Lower leg skin (tissue), 4 donors: Measurements from ENCODE around the gene WFIKKN1. TPM values are rescaled to one million over a fixed set of nuclear protein-coding genes. Genes with fewer than 3 reads are reported as not detected.

Experiments used
- DNase-seq, 2 donors: peaks; one replicate each; pipeline ENCODE4 v3.0.0-alpha.2; 2019; ENCODE audit warnings: low spot score in 2 of 2
- H3K4me3 ChIP-seq: fragments of 200-600 bp; sonication (generic); 2 replicates; pipeline ENCODE4 v1.5.1; 2017; ENCODE audit warnings: mild to moderate bottlenecking, low read depth; ENCODE audit not compliant: poor library complexity, severe bottlenecking
- POLR2A ChIP-seq, 2 donors: fragments of 450-650 bp; IDR thresholded peaks; one replicate each; pipeline ENCODE4 v1.6.1; 2016 to 2017; ENCODE audit warnings: antibody characterized with exemption in 2 of 2, mild to moderate bottlenecking in 1 of 2, moderate library complexity in 1 of 2
- WGBS, 2 donors: methylation state at CpG; one replicate each; pipeline ENCODE4 v1.1.5; 2018; 5-methylcytosine and 5-hydroxymethylcytosine counted together
- intact Hi-C: fragments of 100-400 bp; cut with DNase I; formaldehyde crosslinking; loops from one replicate; pipeline ENCODE4 v1.15.0; 2023; ENCODE audit warnings: low total_unique reads
- total RNA-seq, 4 donors: library from RNA; depleted of rRNA; stranded (reverse); fragments of >200 nt; gene quantifications; one replicate each; pipeline ENCODE4 v1.1.0, GENCODE V29; 2016
- TF ChIP-seq, protein P1 (sequence below), 3 donors: fragments of 450-650 bp; IDR thresholded peaks; one replicate each; pipeline ENCODE4 v1.5.1; 2016; ENCODE audit warnings: antibody characterized with exemption in 3 of 3, mild to moderate bottlenecking in 3 of 3, moderate library complexity in 2 of 3

The WFIKKN1 gene
- total RNA-seq, 4 donors from 2014 or later, result 1.3 to 5.0 (median 2.8) TPM

- no peak overlapping the region for H3K4me3 ChIP-seq
- TF ChIP-seq POLR2A (IDR thresholded peaks at IDR 0.05), result no peak
- TF ChIP-seq, protein P1, sequence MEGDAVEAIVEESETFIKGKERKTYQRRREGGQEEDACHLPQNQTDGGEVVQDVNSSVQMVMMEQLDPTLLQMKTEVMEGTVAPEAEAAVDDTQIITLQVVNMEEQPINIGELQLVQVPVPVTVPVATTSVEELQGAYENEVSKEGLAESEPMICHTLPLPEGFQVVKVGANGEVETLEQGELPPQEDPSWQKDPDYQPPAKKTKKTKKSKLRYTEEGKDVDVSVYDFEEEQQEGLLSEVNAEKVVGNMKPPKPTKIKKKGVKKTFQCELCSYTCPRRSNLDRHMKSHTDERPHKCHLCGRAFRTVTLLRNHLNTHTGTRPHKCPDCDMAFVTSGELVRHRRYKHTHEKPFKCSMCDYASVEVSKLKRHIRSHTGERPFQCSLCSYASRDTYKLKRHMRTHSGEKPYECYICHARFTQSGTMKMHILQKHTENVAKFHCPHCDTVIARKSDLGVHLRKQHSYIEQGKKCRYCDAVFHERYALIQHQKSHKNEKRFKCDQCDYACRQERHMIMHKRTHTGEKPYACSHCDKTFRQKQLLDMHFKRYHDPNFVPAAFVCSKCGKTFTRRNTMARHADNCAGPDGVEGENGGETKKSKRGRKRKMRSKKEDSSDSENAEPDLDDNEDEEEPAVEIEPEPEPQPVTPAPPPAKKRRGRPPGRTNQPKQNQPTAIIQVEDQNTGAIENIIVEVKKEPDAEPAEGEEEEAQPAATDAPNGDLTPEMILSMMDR (IDR thresholded peaks at IDR 0.05), result no peak
- WGBS, 2 donors, result 89 to 94% methylated on average over 17 to 18 of the region's 21 CpGs
- DNase-seq, result no peak
- intact Hi-C loops, result loop anchor here (10.0 kb wide), 1 partner anchor 118 kb away; no protein-coding TSS in a partner anchor
Observed at GRCh38 chr16:662597-662996, 31.8 kb downstream of the WFIKKN1 start.

DNA sequence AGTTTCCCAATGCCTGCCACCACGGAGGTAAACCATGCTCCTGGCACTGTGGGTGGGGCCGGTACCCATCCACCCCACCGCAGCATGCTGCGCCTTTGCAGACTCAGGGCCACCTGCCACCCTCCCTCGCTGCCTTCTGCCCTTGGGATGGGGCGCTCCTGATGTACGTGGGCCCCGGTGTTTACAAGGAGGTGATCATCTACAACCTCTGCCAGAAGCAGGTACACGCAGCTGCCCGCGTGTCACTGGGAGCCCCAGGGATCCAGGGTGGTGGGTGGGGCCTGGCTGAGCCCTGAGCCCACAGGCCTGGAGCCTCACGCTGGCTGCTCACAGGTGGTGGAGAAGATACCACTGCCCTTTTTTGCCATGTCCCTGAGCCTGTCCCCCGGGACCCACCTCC, 35.8 kb downstream of the WFIKKN1 start:
- intact Hi-C loops, result loop anchor here (10.0 kb wide), 1 partner anchor 122 kb away; no protein-coding TSS in a partner anchor
- no peak overlapping the region for H3K4me3 ChIP-seq
- WGBS, 2 donors, result 66 to 72% methylated on average over 12 to 13 of the region's 13 CpGs
- DNase-seq, result no peak
- TF ChIP-seq POLR2A (IDR thresholded peaks at IDR 0.05), result no peak
- TF ChIP-seq, protein P1 (IDR thresholded peaks at IDR 0.05), result no peak

GRCh38 chr16:667113-667779, 36.5 kb downstream of the WFIKKN1 start:
- no peak for DNase-seq
- TF ChIP-seq, protein P1 (IDR thresholded peaks at IDR 0.05), result no peak
- no peak for TF ChIP-seq POLR2A (IDR thresholded peaks at IDR 0.05)
- 51 to 71% methylated on average over 14 to 20 of the region's 22 CpGs for WGBS, 2 donors
- H3K4me3 ChIP-seq, result no peak overlapping the region
- intact Hi-C loops, result loop anchor here (10.0 kb wide), 1 partner anchor 122 kb away; no protein-coding TSS in a partner anchor

GRCh38 chr16:667780-668518, 37.2 kb downstream of the WFIKKN1 start, which contains the start of gene RHOT2:
Gene RHOT2, plus strand, starts transcription at chr16:668132. Its CDS starts 68 bp downstream, at chr16:668200.
- TF ChIP-seq, protein P1 (IDR thresholded peaks at IDR 0.05), result no peak
- TF ChIP-seq POLR2A (IDR thresholded peaks at IDR 0.05), result no peak
- 0% methylated on average over 5 to 14 of the region's 78 CpGs for WGBS, 2 donors
- peak; percentile 86 to 98 for DNase-seq
- peak within 1 kb of the TSS; percentile 80 for H3K4me3 ChIP-seq
- intact Hi-C loops, result loop anchor here (10.0 kb wide), 1 partner anchor 123 kb away; no protein-coding TSS in a partner anchor

DNA sequence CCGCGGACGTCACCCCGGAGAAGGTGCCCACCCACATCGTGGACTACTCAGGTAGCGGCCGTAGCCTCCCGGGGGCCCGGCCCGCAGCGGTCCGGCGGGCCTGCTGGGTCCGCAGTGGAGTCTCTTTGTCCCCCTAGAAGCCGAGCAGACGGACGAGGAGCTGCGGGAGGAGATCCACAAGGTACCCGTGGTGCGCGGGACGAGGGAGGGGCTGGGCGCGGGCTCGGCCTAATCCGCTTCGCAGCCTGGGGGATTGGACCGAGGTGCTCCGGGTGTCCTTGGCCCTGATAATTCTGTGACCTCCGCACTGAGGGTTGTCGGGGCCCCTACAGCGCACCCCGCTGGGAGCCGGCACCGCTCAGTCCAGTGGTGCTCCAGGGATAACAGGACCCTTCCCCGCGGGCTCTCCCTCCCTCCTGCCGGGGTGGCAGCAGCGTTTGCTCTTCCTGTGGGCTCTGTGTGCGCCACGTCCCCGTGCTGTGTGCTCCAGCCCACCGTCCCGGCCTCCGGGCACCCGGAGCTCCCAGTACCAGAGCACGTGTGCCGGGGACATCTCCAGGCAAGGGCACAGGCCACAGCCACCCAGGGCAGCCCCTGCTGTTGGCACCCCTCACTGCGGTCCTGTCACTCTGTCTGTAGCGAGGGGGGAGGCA, 37.9 kb downstream of the WFIKKN1 start:
- TF ChIP-seq, protein P1 (IDR thresholded peaks at IDR 0.05), result no peak
- no peak for TF ChIP-seq POLR2A (IDR thresholded peaks at IDR 0.05)
- intact Hi-C loops, result loop anchor here (10.0 kb wide), 1 partner anchor 124 kb away; no protein-coding TSS in a partner anchor
- 5 to 7% methylated on average over 11 to 40 of the region's 50 CpGs for WGBS, 2 donors
- no peak for DNase-seq
- peak overlapping the region; percentile 80 for H3K4me3 ChIP-seq
